Breast epithelium (tissue), 4 donors: Measurements from ENCODE around the gene SPOCK1. TPM values are rescaled to one million over a fixed set of nuclear protein-coding genes. Genes with fewer than 3 reads are reported as not detected.

ENCODE experiments used
- DNase-seq, 2 donors: peaks; one replicate each; pipeline ENCODE4 v3.0.0-alpha.2; 2019; ENCODE audit warnings: low spot score in 2 of 2
- H3K27ac ChIP-seq, 2 donors: fragments of 200-600 bp; sonication (generic) in 1 of 2; one replicate each; pipeline ENCODE4 v1.5.1; 2016 to 2019; ENCODE audit warnings: mild to moderate bottlenecking in 1 of 2
- H3K27me3 ChIP-seq, 2 donors: fragments of 200-600 bp; sonication (generic) in 1 of 2; one replicate each; pipeline versions ENCODE4 v1.5.1 to v1.6.0; 2017 to 2019; ENCODE audit warnings: control low read depth in 1 of 2, mild to moderate bottlenecking in 1 of 2
- H3K36me3 ChIP-seq: fragments of 200-600 bp; one replicate; pipeline ENCODE4 v1.5.1; 2019
- H3K4me1 ChIP-seq, 2 donors: fragments of 200-600 bp; sonication (generic); one replicate each; pipeline ENCODE4 v1.5.1; 2016 to 2019; ENCODE audit warnings: control low read depth in 1 of 2
- H3K4me3 ChIP-seq, 3 donors: fragments of 200-600 bp; sonication (generic); 1 replicate in 2 of 3; 2 replicates in 1 of 3; pipeline ENCODE4 v1.5.1; 2016 to 2019; ENCODE audit warnings: mild to moderate bottlenecking in 3 of 3, moderate library complexity in 2 of 3
- H3K9me3 ChIP-seq, 2 donors: fragments of 200-600 bp; sonication (generic) in 1 of 2; one replicate each; pipeline ENCODE4 v1.5.1; 2016 to 2019; ENCODE audit warnings: control low read depth in 1 of 2
- POLR2A ChIP-seq: fragments of 450-650 bp; IDR thresholded peaks from one replicate; pipeline ENCODE4 v1.6.1; 2016; ENCODE audit warnings: antibody characterized with exemption, mild to moderate bottlenecking, moderate library complexity
- POLR2AphosphoS5 ChIP-seq, 3 donors: sonication (generic); formaldehyde crosslinking; IDR thresholded peaks; one replicate each; pipeline ENCODE4 v1.6.1; 2017; ENCODE audit warnings: antibody characterized with exemption in 3 of 3
- intact Hi-C: fragments of 100-400 bp; cut with DNase I; formaldehyde crosslinking; loops from one replicate; pipeline ENCODE4 v1.15.1; 2023; ENCODE audit warnings: low total_unique reads
- total RNA-seq, 3 donors: library from RNA; depleted of rRNA; stranded (reverse); fragments of >200 nt; gene quantifications; one replicate each; pipeline ENCODE4 v1.1.0, GENCODE V29; 2016
- TF ChIP-seq, protein P1 (sequence below), 3 donors: fragments of 450-650 bp; IDR thresholded peaks; one replicate each; pipeline ENCODE4 v1.5.1; 2016 to 2017; ENCODE audit warnings: antibody characterized with exemption in 3 of 3, mild to moderate bottlenecking in 3 of 3, moderate library complexity in 3 of 3

SPOCK1 gene
- total RNA-seq, 3 donors from 2014 or later: 14.5 to 52.0 (median 24.3) TPM

DNA sequence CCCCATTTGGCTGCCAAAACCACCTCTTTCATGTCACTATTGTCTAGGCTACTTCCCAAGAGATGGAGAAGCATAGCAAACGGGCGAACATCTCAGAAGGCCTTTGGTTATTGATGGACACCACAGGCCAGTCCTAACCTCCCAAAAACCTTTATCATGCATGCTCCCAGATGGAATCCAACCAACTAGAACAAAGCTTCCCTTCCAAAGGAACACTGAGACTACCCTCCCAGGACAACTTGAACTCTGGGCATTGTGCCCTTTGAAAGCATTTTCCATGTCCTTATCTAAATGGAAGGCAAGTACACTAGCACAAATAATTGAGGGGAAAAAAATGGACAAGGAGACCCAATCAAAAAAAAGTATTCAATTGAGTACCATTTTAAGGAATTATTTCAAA is 65.6 kb downstream of the SPOCK1 start:
- Histone ChIP-seq H3K27ac (no peak overlapping the region), H3K4me1 (no peaks in the 10 kb centered on the region), H3K36me3 (no peaks in the 10 kb centered on the region), H3K4me3 (no peak overlapping the region), H3K27me3 (peaks cover 0 to 3% of the 10 kb centered on the region in 2 donors), H3K9me3 (no peaks in the 10 kb centered on the region)
- DNase-seq: no peak
- TF ChIP-seq, protein P1, sequence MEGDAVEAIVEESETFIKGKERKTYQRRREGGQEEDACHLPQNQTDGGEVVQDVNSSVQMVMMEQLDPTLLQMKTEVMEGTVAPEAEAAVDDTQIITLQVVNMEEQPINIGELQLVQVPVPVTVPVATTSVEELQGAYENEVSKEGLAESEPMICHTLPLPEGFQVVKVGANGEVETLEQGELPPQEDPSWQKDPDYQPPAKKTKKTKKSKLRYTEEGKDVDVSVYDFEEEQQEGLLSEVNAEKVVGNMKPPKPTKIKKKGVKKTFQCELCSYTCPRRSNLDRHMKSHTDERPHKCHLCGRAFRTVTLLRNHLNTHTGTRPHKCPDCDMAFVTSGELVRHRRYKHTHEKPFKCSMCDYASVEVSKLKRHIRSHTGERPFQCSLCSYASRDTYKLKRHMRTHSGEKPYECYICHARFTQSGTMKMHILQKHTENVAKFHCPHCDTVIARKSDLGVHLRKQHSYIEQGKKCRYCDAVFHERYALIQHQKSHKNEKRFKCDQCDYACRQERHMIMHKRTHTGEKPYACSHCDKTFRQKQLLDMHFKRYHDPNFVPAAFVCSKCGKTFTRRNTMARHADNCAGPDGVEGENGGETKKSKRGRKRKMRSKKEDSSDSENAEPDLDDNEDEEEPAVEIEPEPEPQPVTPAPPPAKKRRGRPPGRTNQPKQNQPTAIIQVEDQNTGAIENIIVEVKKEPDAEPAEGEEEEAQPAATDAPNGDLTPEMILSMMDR (IDR thresholded peaks at IDR 0.05): no peak
- TF ChIP-seq POLR2A (no peak), POLR2AphosphoS5 (IDR thresholded peaks at IDR 0.05) (no peak)
- intact Hi-C loops: no loop called here

DNA sequence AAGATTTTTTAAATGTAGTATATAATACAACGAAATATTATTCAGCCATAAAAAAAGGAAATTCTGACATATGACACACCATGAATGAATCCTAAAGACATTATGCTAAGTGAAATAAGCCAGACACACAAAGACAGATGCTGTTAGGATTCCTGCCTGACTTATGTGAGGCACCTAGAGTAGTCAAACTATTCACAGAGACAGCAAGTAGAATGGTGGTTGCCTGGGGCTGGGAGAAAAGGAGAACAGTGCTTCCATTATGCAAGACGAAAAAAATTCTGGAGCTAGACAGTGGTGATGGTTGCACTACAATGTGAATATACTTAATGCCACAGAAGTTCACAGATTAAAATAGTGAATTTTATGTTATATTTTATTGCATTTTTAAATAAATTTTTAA is 66.8 kb downstream of the SPOCK1 start:
- no peak overlapping the region for H3K27ac ChIP-seq
- H3K9me3 ChIP-seq: no peaks in the 10 kb centered on the region
- H3K27me3 ChIP-seq: peaks cover 0 to 3% of the 10 kb centered on the region in 2 donors
- no peak for DNase-seq
- H3K36me3 ChIP-seq: no peaks in the 10 kb centered on the region
- TF ChIP-seq, protein P1 (IDR thresholded peaks at IDR 0.05): no peak
- no peak for TF ChIP-seq POLR2A
- no peak for TF ChIP-seq POLR2AphosphoS5 (IDR thresholded peaks at IDR 0.05)
- no peaks in the 10 kb centered on the region for H3K4me1 ChIP-seq
- no peak overlapping the region for H3K4me3 ChIP-seq
- intact Hi-C loops: no loop called here

DNA sequence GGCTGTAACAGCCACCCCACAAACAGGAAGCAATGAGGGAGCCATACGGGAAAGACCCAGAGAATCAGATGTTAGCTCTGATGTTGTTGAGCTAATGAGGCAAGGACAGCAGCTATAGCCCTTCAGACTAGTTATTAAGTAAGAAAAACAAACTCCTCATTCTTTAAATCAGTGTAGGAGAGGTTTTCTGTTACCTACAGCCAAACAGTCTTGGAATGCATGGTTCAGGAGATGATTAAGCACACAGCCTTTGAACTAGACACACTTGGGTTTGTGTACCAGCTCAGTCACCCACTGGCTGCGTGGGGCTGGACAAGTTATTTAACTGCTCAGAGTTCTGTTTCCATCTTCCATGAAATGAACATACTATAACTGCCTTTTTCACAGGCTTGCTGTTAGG is 68.1 kb downstream of the SPOCK1 start:
- intact Hi-C loops: no loop called here
- Histone ChIP-seq H3K9me3 (no peaks in the 10 kb centered on the region), H3K27ac (no peak overlapping the region), H3K4me1 (no peaks in the 10 kb centered on the region), H3K36me3 (no peaks in the 10 kb centered on the region), H3K4me3 (no peak overlapping the region), H3K27me3 (peaks cover 0 to 3% of the 10 kb centered on the region in 2 donors)
- DNase-seq: no peak
- TF ChIP-seq POLR2A (no peak), POLR2AphosphoS5 (IDR thresholded peaks at IDR 0.05) (no peak)
- TF ChIP-seq, protein P1 (IDR thresholded peaks at IDR 0.05): no peak

DNA sequence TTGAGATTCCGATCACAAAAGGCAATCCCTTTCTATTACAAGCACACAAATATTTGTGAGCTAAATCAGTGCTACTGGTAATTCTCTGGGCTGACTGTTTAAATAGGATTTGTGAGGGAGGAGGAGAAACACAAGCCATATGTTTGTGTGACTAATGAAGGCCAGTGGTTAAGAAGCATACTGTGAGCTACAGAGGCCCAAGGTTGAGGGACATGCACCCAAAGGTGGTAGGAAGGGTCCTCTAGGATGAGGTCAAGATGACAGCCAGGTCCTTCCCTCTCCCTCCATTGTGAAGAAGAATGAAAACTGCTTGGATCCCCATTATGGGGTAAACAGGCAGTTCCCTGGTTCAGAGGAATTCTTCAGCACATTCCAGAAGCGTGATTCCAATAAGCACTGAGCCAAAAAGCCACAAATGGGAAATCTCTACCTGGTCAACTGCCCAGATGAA is 83.9 kb downstream of the SPOCK1 start:
- intact Hi-C loops: no loop called here
- no peaks in the 10 kb centered on the region for H3K4me1 ChIP-seq
- DNase-seq: no peak
- no peaks in the 10 kb centered on the region for H3K36me3 ChIP-seq
- no peak overlapping the region for H3K27ac ChIP-seq
- TF ChIP-seq, protein P1 (IDR thresholded peaks at IDR 0.05): no peak
- TF ChIP-seq POLR2A (no peak), POLR2AphosphoS5 (IDR thresholded peaks at IDR 0.05) (no peak)
- H3K27me3 ChIP-seq: no peaks in the 10 kb centered on the region
- H3K9me3 ChIP-seq: peaks cover 0 to 23% of the 10 kb centered on the region in 2 donors
- H3K4me3 ChIP-seq: no peak overlapping the region

DNA sequence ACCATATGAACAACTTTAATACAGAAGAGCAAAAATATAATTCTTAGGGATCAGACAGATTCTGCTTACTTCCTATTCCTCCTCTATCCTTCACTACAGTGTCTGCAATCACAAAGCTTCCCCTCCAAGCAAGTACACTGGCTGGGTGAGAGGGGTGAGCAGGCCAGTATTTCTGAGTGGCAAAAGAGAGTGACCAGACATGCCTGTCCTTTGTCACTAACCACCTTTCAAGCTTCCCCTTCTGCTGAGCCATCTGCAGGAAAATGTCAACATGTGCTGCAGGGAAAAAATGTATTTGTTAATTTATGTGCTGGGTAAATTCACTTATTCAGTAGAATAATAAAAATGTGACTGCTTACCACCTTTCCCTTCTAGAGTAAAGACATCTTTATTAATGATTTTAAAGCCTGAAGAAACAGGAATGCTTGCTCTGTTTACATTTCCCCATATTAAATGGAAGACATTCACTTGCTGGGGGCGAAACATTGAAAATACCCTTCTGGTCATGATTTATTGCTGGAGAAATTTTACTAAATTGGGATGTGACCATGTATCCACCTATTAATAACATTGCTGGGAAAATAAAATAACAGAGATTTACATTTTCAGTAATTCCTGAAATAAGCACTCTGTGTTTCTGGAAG is 84.9 kb downstream of the SPOCK1 start:
- no peak for DNase-seq
- Histone ChIP-seq H3K36me3 (no peaks in the 10 kb centered on the region), H3K27me3 (no peaks in the 10 kb centered on the region), H3K4me1 (no peaks in the 10 kb centered on the region), H3K4me3 (no peak overlapping the region), H3K27ac (no peak overlapping the region), H3K9me3 (peaks cover 0 to 23% of the 10 kb centered on the region in 2 donors)
- no peak for TF ChIP-seq POLR2AphosphoS5 (IDR thresholded peaks at IDR 0.05)
- TF ChIP-seq, protein P1 (IDR thresholded peaks at IDR 0.05): no peak
- TF ChIP-seq POLR2A: no peak
- intact Hi-C loops: no loop called here
